Amygdala (tissue), 56 donors: Measurements from ENCODE around the gene CASP6.
"Not testable (repeated sequence)": the region's sequence is repeated elsewhere in the genome, so short reads cannot be mapped to it uniquely, and the experiment has no call there.

Experiments used
- DNase-seq, 56 donors: peaks; one replicate each; lab custom pipeline; 2025; lab: John Stamatoyannopoulos, UW

CASP6 gene

GRCh38 chr4:109722357-109722756, 19.1 kb upstream of the CASP6 start:
- no peak for DNase-seq

GRCh38 chr4:109721033-109721432, 17.8 kb upstream of the CASP6 start:
- no peak for DNase-seq

- DNase-seq, result no peak
Measured at GRCh38 chr4:109719604-109720003, 16.4 kb upstream of the CASP6 start.

GRCh38 chr4:109718759-109719158, 15.5 kb upstream of the CASP6 start:
- DNase-seq, result no peak

- no peak for DNase-seq
Measured at GRCh38 chr4:109713500-109713899, 10.3 kb upstream of the CASP6 start.

GRCh38 chr4:109708990-109709389, 5.7 kb upstream of the CASP6 start:
- no peak for DNase-seq

GRCh38 chr4:109708435-109708834, 5.2 kb upstream of the CASP6 start:
- DNase-seq, result no peak

- DNase-seq, result no peak
Measured at GRCh38 chr4:109703664-109704361, 568 bp upstream of the CASP6 start.

- no peak for DNase-seq
Measured at GRCh38 chr4:109701566-109702410, 1.5 kb downstream of the CASP6 start.

- DNase-seq, result no peak
Measured at GRCh38 chr4:109699553-109700225, 3.6 kb downstream of the CASP6 start.

GRCh38 chr4:109698656-109699055, 4.6 kb downstream of the CASP6 start:
- DNase-seq, result no peak

- DNase-seq, result no peak
Measured at GRCh38 chr4:109691411-109691920, 11.8 kb downstream of the CASP6 start.

GRCh38 chr4:109690690-109691410, 12.4 kb downstream of the CASP6 start:
- no peak for DNase-seq

GRCh38 chr4:109684727-109685126, 18.5 kb downstream of the CASP6 start:
- no peak for DNase-seq

GRCh38 chr4:109683621-109684253, 19.5 kb downstream of the CASP6 start:
- DNase-seq, result no peak

GRCh38 chr4:109682875-109683274, 20.4 kb downstream of the CASP6 start:
- DNase-seq, result no peak

GRCh38 chr4:109678925-109679324, 24.3 kb downstream of the CASP6 start:
- DNase-seq, result not testable (repeated sequence)

GRCh38 chr4:109678472-109678871, 24.8 kb downstream of the CASP6 start:
- not testable (repeated sequence) for DNase-seq

GRCh38 chr4:109676886-109677285, 26.4 kb downstream of the CASP6 start:
- DNase-seq, result no peak

- no peak for DNase-seq
Measured at GRCh38 chr4:109675843-109676242, 27.4 kb downstream of the CASP6 start.
